ENCODE measurements around the gene NXPH4. TPM values are rescaled to one million over a fixed set of nuclear protein-coding genes. Genes with fewer than 3 reads are reported as not detected.

NXPH4 gene
- polyA plus RNA-seq, 1 donor = 0.91 TPM

- H3K36me3 ChIP-seq (ENCODE audit: control insufficient read depth, insufficient read depth, low read length) = no peaks in the 10 kb centered on the region
These were observed 30.4 kb downstream of the NXPH4 start for GRCh38 chr12:57247041-57247440.

DNA sequence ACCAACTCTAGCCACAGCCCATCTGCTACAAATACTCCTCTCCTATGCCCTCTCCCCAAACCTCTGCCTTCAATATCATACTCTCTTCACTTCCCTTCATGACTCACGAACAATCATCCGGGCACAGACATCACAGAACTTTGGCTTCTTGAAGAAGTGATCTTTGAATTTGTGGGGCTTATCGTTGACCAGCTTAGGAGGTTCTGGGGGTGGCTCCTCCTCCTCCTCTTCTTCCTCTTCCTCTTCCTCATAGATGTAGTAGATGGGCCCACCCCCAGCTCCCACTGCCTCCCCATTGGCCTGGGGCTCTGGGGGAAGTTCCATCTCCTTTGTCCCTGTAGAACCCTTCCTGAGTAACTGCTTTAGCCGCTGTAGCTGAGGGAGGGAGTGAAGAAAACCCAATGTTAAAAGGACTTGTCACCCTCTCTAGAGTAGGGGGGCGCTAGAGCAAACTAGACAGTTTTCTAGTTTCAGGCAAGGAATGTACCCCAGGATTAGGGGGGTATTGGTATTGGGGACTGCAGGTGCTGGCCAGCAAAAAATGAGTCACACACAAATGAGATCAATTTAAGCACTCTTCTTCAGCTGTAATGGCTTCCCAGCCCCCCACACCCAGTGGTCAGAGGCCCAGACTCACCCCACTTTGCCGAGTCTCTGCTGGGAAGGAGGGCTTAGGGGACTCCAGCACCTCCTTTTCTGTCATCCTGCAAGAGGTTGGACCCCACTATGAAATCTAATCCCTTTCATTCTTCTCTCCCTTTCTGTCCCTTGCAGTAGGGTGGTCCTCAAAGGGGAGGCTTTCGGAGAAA, 32.5 kb downstream of the NXPH4 start:
- DNase-seq = no peak
- H3K36me3 ChIP-seq (ENCODE audit: control insufficient read depth, insufficient read depth, low read length) = peaks cover 2% of the 10 kb centered on the region
- H3K27me3 ChIP-seq (ENCODE audit: control insufficient read depth, insufficient read depth, low read length) = peaks cover 4% of the 10 kb centered on the region
- H3K4me3 ChIP-seq (ENCODE audit: low read length) = no peak overlapping the region
- WGBS (ENCODE audit: insufficient coverage, low lambda C conversion rate) = no CpG with 5 or more reads among the region's 7 CpGs
- no peaks in the 10 kb centered on the region for H3K4me1 ChIP-seq (ENCODE audit: control insufficient read depth, insufficient read depth, low read length)
- no peaks in the 10 kb centered on the region for H3K9me3 ChIP-seq (ENCODE audit: control insufficient read depth, low read depth, low read length)
- no peak overlapping the region for H3K27ac ChIP-seq (ENCODE audit: low read length)

More at GRCh38 chr12:57247041-57247440, 30.4 kb downstream of the NXPH4 start:
- peaks cover 18% of the 10 kb centered on the region for H3K4me1 ChIP-seq (ENCODE audit: control insufficient read depth, insufficient read depth, low read length)
- no peak for DNase-seq
- H3K9me3 ChIP-seq (ENCODE audit: control insufficient read depth, low read depth, low read length) = peaks cover 2% of the 10 kb centered on the region
- H3K27ac ChIP-seq (ENCODE audit: low read length) = no peak overlapping the region
- 83% methylated on average over 1 of the region's 1 CpG for WGBS (ENCODE audit: insufficient coverage, low lambda C conversion rate)
- H3K27me3 ChIP-seq (ENCODE audit: control insufficient read depth, insufficient read depth, low read length) = peaks cover 24% of the 10 kb centered on the region
- H3K4me3 ChIP-seq (ENCODE audit: low read length) = no peak overlapping the region

DNA sequence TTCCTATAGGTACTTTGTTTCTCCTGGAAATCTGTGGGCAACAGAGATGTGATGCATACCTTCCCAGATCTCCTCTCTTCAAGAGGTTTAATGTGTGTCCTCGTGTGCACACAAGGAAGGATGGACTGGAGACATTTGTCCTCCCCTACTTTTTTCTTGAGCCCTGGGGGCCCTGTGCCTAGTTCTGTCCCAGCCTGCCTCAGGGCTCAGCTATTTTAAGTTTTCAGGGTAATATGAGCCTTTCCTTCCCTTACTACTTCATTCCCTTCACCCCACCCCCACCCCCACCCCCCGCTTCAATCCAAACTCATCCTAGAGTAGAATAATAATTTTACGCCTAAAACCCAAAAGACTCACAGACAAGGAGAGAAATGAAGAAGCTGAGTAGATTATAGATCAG, 33.9 kb downstream of the NXPH4 start:
- Histone ChIP-seq H3K4me1 (ENCODE audit: control insufficient read depth, insufficient read depth, low read length) (no peaks in the 10 kb centered on the region), H3K27ac (ENCODE audit: low read length) (no peak overlapping the region), H3K9me3 (ENCODE audit: control insufficient read depth, low read depth, low read length) (no peaks in the 10 kb centered on the region), H3K36me3 (ENCODE audit: control insufficient read depth, insufficient read depth, low read length) (peaks cover 12% of the 10 kb centered on the region), H3K27me3 (ENCODE audit: control insufficient read depth, insufficient read depth, low read length) (no peaks in the 10 kb centered on the region), H3K4me3 (ENCODE audit: low read length) (no peak overlapping the region)
- no CpG with 5 or more reads among the region's 3 CpGs for WGBS (ENCODE audit: insufficient coverage, low lambda C conversion rate)
- DNase-seq = no peak

GRCh38 chr12:57250956-57251355, 34.4 kb downstream of the NXPH4 start, which contains the start of gene STAC3:
Gene STAC3 (minus strand): TSS chr12:57251187. CDS start chr12:57249636, 1,551 bp downstream.
- Histone ChIP-seq H3K4me1 (ENCODE audit: control insufficient read depth, insufficient read depth, low read length) (no peaks in the 10 kb centered on the region), H3K27me3 (ENCODE audit: control insufficient read depth, insufficient read depth, low read length) (no peaks in the 10 kb centered on the region), H3K36me3 (ENCODE audit: control insufficient read depth, insufficient read depth, low read length) (peaks cover 16% of the 10 kb centered on the region), H3K27ac (ENCODE audit: low read length) (no peak within 1 kb of the TSS), H3K4me3 (ENCODE audit: low read length) (no peak within 1 kb of the TSS), H3K9me3 (ENCODE audit: control insufficient read depth, low read depth, low read length) (no peaks in the 10 kb centered on the region)
- no CpG with 5 or more reads among the region's 7 CpGs for WGBS (ENCODE audit: insufficient coverage, low lambda C conversion rate)
- no peak for DNase-seq

- Histone ChIP-seq H3K4me3 (ENCODE audit: low read length) (no peak overlapping the region), H3K27ac (ENCODE audit: low read length) (no peak overlapping the region), H3K36me3 (ENCODE audit: control insufficient read depth, insufficient read depth, low read length) (peaks cover 50% of the 10 kb centered on the region), H3K4me1 (ENCODE audit: control insufficient read depth, insufficient read depth, low read length) (no peaks in the 10 kb centered on the region), H3K27me3 (ENCODE audit: control insufficient read depth, insufficient read depth, low read length) (no peaks in the 10 kb centered on the region), H3K9me3 (ENCODE audit: control insufficient read depth, low read depth, low read length) (no peaks in the 10 kb centered on the region)
- WGBS (ENCODE audit: insufficient coverage, low lambda C conversion rate) = no CpG with 5 or more reads among the region's 14 CpGs
- no peak for DNase-seq
These were observed 38.1 kb downstream of the NXPH4 start for GRCh38 chr12:57254506-57255280.

DNA sequence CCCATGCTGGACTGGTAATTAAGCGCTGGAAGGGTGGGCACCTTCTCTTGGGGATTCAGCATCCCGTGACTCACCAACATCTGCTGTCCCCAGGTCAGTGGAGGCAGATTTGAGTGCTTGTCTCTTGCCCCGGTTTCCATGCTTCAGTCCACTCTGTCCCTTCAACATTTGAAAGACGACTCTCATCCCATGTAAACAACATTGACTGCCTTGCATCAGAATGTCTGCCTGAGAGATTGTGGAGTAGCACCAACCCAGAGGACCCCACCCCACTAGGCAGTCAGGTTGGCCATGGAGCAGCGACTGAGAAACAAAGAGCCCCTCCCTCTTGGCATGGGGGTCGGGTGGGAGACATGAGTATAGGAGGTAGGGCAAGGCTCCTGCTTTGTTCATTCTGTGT, 39.3 kb downstream of the NXPH4 start:
- Histone ChIP-seq H3K4me1 (ENCODE audit: control insufficient read depth, insufficient read depth, low read length) (no peaks in the 10 kb centered on the region), H3K9me3 (ENCODE audit: control insufficient read depth, low read depth, low read length) (no peaks in the 10 kb centered on the region), H3K36me3 (ENCODE audit: control insufficient read depth, insufficient read depth, low read length) (peaks cover 62% of the 10 kb centered on the region), H3K4me3 (ENCODE audit: low read length) (no peak overlapping the region), H3K27ac (ENCODE audit: low read length) (no peak overlapping the region), H3K27me3 (ENCODE audit: control insufficient read depth, insufficient read depth, low read length) (no peaks in the 10 kb centered on the region)
- WGBS (ENCODE audit: insufficient coverage, low lambda C conversion rate) = no CpG with 5 or more reads among the region's 6 CpGs
- DNase-seq = no peak

DNA sequence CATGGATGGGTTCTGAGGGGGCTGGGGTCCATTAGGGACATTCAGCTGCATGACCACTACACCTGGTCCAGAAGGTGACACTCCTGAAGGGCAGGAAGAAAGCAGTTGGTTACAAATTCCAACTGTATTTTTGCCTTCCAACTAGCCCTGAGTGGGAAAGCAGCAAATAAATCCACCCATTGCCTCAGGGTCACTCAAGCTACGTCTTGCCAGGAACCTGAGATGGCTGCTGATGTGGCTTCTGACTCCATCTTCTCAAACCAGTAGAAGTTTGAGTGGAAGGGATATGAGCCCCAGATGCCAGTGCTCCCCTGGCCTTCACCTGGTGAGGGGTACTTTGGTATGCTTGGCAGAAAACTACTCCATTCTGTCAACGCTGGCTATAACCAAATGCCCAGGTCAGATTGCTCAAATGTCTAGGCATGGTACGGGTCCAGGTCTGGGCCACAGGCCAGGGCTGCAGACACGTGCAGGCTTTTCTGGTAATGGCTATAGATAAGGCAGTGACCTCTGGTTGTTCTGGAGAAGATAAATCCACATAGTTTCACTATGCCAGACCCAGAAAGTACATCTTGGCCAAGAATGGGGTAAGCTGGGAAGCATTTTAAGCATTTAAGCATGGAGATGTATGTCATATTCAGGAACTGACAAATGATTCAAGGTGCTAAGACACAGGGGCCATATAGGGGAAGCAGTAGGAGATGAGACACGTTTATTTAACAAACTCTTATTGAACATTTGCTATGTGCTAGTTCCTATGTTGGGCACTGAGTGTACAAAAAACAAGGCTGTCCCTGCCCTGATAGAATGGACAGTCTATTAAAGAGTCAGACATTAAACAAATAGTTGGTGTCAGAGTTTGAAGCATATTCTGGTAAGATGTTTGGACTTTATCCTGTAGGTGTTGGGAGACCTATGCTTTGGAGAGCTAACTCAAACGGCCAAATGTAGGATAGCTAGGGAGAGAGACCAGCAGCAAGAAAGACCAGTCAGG, 42.7 kb downstream of the NXPH4 start:
- H3K9me3 ChIP-seq (ENCODE audit: control insufficient read depth, low read depth, low read length) = no peaks in the 10 kb centered on the region
- WGBS (ENCODE audit: insufficient coverage, low lambda C conversion rate) = no CpG with 5 or more reads among the region's 6 CpGs
- DNase-seq = no peak
- no peaks in the 10 kb centered on the region for H3K27me3 ChIP-seq (ENCODE audit: control insufficient read depth, insufficient read depth, low read length)
- peaks cover 77% of the 10 kb centered on the region for H3K36me3 ChIP-seq (ENCODE audit: control insufficient read depth, insufficient read depth, low read length)
- H3K4me3 ChIP-seq (ENCODE audit: low read length) = no peak overlapping the region
- H3K27ac ChIP-seq (ENCODE audit: low read length) = no peak overlapping the region
- H3K4me1 ChIP-seq (ENCODE audit: control insufficient read depth, insufficient read depth, low read length) = no peaks in the 10 kb centered on the region

DNA sequence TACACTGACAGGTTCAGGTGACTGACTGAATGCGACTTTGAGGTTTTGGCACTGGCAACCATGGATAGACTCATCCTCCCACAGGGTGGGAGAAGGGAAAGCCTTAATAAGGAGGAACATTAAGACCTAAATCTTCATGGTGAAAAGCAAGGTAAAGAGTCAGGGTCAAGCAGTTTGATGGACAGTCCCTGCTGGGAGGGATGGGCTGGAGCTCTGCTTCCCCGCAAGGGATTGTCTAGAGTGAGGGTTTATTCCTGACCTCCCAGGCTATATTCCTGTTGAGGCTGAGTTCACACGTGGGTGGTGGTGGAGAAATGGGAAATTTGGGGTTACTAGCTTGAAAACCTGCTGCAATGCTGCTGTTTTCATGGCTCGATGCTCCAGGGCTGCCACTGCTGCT, 43.8 kb downstream of the NXPH4 start:
- DNase-seq = no peak
- Histone ChIP-seq H3K4me3 (ENCODE audit: low read length) (no peak overlapping the region), H3K9me3 (ENCODE audit: control insufficient read depth, low read depth, low read length) (no peaks in the 10 kb centered on the region), H3K4me1 (ENCODE audit: control insufficient read depth, insufficient read depth, low read length) (no peaks in the 10 kb centered on the region), H3K27me3 (ENCODE audit: control insufficient read depth, insufficient read depth, low read length) (no peaks in the 10 kb centered on the region), H3K27ac (ENCODE audit: low read length) (no peak overlapping the region), H3K36me3 (ENCODE audit: control insufficient read depth, insufficient read depth, low read length) (peaks cover 73% of the 10 kb centered on the region)
- no CpG with 5 or more reads among the region's 4 CpGs for WGBS (ENCODE audit: insufficient coverage, low lambda C conversion rate)

DNA sequence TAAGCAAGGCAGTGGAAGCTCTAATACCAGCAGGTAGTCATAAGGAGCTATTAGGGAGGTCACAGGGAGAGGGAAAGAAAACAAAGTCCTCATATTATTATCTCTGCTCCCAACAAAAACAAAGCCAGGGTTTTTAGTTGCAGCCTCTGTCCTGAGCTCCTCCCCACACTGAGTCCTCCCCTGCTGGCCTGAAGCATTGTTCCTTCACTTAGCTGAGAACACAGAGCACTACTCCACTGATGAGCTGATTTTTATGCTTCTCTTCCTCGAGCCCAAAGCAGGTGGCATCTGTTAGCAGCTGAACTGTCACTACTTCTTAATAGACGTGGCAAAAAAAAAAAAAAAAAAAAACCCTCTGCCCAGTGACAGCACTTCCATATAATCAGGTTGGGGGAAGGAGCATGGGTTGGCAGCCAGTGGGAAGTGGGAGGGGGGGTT, 44.9 kb downstream of the NXPH4 start:
- peaks cover 66% of the 10 kb centered on the region for H3K36me3 ChIP-seq (ENCODE audit: control insufficient read depth, insufficient read depth, low read length)
- no peak for DNase-seq
- H3K9me3 ChIP-seq (ENCODE audit: control insufficient read depth, low read depth, low read length) = no peaks in the 10 kb centered on the region
- no peak overlapping the region for H3K27ac ChIP-seq (ENCODE audit: low read length)
- WGBS (ENCODE audit: insufficient coverage, low lambda C conversion rate) = 80% methylated on average over 1 of the region's 2 CpGs
- H3K4me1 ChIP-seq (ENCODE audit: control insufficient read depth, insufficient read depth, low read length) = no peaks in the 10 kb centered on the region
- no peaks in the 10 kb centered on the region for H3K27me3 ChIP-seq (ENCODE audit: control insufficient read depth, insufficient read depth, low read length)
- no peak overlapping the region for H3K4me3 ChIP-seq (ENCODE audit: low read length)

All from large intestine (tissue), 3 donors.